Measurements from ENCODE around the gene IGDCC3.

Gene IGDCC3

DNA sequence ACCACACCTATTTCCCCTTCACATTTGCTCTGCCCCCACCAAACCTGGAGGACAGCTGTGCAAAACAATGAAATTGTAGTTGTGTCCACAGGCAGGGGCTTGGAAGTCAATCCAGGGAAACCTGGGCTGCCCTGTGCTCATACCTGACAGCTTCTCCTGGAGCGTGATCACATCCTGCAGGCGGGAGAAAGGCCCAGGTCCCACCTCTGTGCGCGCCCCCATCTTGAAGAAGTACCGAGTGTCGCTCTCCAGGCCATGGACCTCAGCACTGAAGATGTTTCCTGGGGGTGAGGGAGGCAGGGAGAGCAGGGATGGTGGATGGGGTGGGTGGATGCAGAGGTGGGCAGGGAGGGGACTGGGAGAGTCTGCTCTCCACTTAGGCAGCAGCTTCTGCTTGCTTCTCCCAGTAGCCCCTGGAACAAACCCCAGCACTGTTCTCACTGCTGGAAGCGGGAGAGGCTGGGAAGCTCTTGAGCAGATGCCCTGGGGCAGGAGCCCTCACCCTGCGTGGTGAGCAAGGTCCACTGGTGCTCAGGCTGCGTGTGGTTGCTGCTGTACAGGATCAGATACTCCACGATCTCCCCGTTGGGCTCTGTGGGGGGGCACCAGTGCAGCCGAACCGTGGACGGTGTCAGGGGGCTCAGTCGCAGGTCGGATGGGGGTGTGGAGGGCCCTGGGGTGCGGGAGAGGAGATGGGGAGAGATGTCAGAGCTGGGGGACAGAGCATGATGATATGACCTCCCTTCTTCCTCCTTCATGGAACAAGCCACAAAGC is 10.7 kb upstream of the IGDCC3 start:
- no peak for DNase-seq (ENCODE audit: low spot score)

DNA sequence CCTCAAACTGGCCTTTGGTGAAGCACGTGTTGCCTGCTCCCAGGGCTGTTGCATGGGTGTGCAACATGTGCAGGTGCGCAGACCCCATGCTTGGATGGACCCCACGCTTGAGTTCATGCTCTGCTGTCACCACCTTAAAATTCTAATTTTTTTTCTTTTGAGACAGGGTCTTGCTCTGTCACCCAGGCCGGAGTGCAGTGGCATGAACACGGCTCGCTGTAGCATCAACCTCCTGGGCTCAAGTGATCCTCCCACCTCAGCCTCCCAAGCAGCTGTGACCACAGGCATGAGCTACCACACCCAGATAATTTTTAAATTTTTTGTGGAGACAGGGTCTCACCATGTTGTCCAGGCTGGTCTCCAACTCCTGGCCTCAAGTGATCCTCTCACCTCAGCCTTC is 9.1 kb upstream of the IGDCC3 start:
- no peak for DNase-seq (ENCODE audit: low spot score)

DNA sequence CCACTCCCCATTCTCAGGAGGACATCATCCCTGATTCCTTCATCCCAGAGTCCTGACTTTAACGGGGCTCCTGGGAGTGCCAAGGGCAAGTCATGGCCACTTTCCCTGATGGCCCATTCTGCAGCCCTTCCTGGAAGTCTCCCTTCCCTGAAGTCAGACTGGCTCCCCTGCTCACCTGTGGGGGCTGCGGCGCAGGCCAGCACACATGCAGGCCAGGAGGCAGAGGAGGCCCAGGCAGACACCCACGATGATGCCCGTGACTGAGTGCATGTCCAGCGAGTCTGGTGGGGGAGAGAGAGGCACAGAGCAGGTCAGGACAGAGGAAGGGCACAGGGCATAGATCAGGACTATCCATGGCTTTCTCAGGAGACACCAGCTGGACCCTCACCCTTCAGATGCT is 8.6 kb upstream of the IGDCC3 start:
- DNase-seq (ENCODE audit: low spot score) = no peak

DNA sequence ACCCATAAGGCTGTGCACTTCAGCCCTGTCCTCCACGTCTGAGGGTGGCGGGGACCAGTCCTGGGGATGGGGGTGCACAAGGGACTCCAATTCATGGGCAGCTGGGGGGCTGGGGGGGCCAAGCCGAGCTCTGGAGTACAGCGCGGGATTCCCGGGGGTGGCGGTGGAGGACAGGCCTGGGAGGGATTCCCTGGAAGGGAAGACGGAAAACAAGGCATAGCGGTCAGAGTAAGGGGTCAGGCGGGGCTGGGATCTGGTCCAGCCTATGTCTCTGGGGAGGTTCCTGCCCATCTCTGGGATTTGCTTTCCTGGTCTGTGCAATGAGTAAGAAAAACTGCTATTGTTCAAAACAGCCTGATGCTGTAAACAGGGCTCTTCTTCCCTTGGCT is 8.1 kb upstream of the IGDCC3 start:
- no peak for DNase-seq (ENCODE audit: low spot score)

DNA sequence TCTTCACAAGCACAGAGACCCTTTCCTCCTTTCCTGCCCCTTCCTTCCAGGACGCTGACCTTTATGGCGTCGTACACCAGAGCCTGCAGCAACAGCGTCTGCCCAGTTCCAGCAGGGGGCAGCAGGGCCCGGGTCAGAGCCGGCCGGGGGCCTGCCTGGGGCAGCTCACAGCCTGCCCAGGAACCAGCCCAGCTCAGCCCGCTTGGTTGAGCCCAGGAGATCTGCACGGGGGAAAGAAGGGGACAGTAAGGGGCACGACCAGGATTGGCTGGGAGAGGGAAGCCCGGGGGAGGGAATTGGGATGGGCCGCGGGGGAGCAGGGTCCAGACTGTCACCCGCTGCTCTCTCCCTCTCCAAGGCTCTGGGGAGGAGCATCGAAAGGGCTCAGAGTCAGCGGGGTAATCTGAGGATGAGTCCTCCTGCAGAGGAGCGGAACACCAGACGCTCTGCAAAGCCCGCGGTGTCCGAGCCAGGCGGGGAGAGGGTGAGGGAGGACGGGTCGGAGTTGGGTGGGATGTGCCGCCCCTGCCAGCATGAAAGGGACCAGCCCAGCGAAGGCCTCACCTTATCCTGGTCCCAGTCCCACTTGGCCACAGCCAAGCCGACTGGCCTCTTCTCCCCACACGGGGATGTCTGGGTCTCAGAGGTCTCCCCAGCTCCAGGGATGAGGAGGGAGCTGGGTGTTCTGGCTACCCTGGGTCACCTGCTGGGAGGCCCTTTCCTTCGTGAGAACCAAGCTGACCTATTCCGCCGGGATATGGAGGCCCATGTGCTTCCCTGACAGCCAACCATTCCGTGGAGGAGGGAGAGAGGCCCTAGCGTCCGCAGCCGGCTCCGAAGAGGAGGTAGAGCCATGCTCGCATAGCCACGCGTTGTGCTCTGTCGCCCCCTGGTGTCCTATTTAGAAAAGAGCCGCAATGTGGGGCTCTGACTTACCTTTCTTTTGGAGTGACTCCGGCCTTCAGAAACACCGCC is 7.4 kb upstream of the IGDCC3 start:
- peak; percentile 93 for DNase-seq (ENCODE audit: low spot score)

DNA sequence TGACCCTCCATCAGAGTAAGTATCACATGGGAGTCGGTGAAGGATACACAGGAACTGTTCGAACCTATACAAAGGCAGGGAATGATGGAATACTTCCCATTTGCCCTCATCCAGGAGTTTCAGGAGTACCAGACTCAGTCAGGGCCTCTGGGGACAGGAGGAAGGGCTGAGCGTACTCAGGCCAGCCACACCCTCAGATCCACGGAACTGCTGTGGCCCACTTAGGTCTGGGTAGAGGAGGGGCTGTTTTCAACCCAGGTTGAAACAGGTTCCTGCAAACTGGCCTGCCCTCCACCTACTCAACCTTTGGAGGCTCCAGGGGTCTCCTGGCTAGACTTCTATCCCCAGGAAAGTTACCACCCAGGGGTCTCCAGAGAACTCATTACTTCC is 6.7 kb upstream of the IGDCC3 start:
- DNase-seq (ENCODE audit: low spot score) = no peak

DNA sequence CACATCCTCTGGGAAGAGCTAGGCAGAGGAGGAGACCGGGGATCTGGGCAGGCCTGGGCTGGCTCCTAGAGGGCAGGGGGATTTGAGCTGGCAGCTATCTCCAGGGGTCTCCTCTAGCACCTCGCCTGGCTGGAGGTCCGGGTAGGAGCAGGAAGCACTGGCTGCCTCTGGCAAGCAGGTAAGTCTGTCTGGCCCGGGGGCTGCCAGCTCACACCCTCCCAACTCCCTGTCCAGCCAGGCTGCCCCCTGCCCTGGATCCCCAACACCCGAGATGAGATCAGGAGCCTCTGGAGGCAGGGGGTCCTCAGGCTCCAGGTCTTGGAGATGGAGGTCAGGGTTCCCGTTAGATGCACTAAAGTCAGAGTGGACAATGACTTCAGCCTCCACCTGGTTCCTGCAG is 6.2 kb upstream of the IGDCC3 start:
- no peak for DNase-seq (ENCODE audit: low spot score)

DNA sequence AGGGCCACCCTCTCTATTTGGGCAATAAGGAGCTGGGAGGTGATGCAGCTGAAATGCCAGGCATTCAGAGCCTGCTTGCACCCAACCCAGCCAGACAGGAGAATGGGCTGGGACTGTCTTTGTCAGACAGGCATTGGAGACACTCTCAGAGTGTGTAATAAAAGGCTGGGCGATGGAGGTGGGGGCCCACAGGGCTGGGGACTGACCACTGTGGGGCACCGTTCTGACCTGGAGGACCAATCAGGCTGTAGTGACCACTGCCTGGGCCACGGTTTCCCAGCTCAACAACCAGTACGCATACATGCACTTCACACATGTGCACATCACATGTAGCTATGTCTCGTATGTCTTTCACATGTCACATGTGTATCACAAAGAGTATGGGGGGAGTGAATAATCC is 5.7 kb upstream of the IGDCC3 start:
- DNase-seq (ENCODE audit: low spot score) = no peak

DNA sequence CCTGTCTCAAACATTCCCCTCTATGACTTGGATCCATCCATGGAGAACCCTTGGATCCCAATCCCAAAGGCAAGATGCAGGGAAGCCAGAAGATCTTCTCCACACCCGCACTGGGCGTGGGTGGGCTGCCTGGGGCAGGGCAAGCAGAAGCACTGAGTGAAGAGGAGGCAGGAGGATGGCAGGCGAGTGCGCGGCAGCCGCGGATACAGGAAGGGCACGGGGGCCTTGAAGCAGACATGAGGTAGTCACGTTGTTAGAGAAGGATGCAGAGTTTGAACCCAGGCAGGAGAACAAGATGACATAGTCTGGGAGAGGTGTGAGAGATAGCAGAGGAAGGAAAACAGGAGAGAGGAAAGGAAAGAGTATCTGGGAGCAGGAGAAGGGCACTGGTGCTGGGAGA is 5.1 kb upstream of the IGDCC3 start:
- no peak for DNase-seq (ENCODE audit: low spot score)

DNA sequence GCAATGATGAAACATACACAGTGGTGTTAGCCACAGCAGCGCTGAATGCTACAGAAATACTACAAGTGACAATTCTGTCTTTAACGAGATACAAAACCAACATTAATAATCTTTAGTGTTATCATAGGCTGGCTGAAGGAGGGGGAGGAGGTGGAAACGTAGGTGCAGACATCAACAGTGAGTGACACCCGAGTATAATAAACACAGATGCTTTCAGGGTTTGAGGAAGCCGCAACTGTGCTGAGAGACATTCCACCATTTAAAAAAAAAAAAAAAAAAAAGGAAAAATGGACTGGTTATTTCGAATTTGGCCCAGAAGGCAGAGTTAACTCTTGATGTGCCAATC is 4.3 kb upstream of the IGDCC3 start:
- DNase-seq (ENCODE audit: low spot score) = no peak

DNA sequence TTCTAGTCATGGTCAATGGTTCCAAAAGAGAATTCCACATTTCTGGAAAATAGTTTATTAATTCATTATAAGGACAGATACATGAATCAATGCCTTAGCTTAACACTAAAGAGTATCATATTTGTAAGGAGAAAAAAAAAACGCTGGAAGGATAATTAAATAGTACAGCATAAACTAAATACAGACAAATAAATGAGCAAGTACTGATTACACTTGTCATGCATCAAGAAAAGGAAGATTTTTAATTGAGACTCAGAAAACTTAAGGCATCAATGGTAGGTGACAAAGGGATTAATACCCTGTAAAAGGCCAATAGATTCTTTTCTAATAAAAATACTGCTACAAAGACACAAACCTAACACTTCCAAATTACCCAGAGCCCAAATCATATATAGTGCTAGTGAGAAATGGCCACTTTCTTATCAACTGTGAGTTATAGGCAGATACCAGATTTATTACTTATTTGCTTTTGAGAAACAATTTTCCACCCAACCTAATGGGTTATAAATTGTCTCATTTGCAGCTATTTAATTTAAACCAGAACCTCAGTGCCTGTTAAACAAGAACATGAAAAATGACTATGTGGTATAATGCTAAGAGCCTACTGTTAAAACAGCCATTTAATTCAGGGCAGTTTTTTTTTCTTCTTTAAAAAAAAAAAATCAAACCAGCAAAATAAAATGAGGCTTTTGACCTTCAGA is 3.8 kb upstream of the IGDCC3 start:
- no peak for DNase-seq (ENCODE audit: low spot score)

DNA sequence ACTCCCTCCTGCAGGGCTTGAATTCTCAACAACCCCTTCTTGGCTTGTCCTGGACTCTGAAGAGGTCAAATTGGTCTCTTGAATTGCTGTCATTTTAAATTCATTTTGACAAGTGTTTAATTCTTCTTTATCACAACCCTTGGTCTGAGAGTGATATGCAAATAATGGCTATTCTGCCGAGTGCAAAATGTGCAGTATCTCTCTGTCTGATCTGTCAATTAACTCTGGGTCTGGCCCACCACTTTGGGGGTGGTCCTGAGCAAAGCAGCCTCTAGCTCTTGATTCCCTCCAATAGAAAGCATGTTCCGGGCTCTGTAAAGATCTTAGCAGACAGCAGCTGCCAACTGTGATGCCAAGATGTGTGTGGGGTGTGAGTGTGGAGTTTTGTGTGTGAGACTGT is 2.2 kb upstream of the IGDCC3 start:
- DNase-seq (ENCODE audit: low spot score) = no peak

DNA sequence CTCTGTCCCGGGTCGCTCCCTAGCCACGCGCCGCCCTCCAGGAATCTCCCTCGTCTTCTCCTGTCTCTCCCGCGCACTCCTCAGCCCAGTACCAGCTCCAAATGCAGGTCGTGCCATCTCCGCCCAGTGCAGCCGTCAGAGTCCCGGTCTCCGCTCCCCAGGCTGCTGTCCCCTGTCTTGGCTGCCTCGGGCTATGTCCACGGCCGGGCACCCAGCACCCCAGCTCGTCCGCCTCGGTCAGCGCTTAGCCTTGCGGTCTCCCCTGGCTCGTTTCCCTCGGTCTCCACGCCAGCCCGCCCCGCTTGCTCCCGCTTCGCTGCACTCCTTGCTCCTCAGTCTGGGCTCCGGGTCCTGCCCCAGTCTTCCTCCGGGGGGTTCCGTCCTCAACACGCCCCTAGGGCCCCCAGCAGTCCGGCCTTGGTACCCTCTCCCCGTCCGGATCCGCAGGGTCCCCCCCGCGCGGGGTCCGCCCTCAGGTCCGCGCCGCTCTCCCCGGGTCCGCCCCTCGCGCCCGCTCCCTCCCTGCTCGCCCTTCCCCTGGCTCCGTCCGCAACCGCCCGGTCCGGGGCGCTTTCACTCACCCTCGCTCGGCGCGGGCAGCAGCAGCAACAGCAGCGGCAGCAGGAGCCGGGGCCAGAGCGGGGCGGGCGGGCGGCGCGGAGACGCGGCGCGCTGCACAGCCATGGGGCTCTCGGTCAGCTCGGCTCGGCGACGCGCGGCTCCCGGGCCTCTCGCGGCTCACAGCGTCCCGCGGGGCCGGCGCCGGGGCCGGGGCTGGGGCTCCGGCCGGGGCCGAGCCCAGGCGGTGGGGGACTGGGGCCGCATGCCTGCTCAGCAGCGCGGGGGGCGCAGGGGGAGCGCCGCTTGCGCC is 462 bp downstream of the IGDCC3 start:
- DNase-seq (ENCODE audit: low spot score) = peak; percentile 22

DNA sequence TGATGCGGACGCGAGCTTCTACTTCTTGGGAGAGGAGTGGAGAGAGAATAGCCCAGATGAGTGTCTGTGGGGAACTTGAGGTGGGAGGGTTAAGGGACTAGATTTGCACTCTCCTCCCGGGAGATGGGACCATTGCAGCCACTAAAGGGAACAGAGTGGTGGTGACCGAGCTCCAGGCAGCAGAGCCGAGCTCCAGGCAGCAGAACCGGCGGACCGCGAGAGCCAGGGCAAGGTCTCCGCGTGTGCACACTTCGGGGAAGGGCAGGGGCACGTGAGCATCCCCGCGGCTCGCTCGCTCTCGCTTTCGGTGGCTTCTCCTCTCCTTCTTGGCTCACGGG is 1.1 kb downstream of the IGDCC3 start:
- DNase-seq (ENCODE audit: low spot score) = no peak

DNA sequence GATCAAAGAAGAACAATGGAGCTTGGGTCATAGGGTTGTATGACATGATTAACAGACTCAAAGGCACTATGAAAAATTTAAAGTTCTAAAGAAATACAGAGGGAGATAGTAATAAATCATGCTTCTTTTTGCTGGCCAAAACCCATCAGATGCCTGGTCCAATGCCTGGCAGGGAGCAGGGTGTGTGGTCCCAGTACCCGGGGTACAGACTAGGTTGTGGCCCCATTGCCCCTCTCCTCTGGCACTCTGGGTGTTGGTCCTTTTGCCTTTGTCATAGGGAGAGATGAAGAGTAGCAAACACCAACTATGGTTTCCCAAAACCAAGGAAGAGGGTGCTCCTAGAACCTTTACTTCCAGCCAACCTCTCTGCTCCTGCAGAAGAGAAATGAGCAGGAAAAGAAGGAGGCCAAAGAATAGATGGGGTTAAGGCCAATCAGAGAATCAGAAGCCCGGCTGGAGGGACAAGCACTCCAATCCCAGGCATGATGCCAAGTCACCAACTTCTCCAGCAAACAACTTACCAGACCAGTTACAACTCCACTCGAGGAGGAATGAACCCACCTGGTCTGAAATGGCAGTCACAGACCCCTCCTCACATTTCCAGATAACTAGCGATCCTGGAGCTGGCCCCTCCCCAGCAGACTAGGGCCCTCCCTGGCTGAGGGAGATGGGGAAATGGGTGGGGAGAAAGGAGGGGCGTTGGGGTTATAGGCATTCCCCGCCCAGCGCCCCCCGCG is 1.8 kb downstream of the IGDCC3 start:
- DNase-seq (ENCODE audit: low spot score) = no peak

DNA sequence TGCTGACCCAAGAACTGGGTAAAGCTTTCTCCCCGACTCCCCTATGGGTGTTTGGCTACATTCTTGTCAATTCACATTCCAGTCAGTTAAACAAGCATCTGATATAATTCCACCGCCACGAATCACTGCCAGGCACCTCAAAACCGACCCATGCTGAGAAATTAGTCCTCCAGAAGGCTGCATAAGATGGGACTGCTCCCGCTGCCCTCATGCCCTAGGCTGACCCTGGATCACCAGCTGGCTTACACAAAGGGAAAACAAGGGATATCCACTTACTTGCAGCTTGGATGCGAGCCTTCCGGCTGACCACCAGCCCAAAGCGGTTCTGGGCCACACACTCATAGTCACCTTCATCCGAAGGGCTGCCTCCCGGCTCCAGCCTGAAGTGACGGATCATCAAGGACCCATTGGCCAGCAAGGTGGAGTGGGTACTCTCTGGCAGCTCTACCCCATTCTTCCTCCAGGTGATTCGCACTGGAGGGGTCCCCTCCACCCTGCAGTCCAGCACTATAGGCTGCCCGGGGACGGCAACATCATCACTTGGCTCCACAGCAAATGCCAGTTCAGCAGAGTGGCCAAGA is 2.9 kb downstream of the IGDCC3 start:
- DNase-seq (ENCODE audit: low spot score) = no peak

DNA sequence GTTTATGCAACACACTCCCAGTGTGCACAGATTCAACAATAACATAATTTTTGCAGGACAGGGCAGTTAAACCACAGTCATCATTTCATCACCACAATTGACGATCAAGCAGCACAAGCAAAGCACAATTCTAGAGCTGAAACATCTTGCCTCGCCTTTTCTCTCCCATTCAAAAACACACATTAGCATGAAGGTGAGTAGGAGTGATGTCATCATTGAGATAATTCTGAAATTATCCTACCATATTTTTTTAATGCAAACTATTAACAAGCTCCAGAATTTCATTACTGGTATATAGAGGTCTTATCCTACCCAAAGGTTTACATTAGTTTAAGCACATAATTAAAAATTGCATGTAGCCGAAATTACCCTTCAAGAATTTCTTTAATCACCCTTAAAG is 3.5 kb downstream of the IGDCC3 start:
- DNase-seq (ENCODE audit: low spot score) = no peak

DNA sequence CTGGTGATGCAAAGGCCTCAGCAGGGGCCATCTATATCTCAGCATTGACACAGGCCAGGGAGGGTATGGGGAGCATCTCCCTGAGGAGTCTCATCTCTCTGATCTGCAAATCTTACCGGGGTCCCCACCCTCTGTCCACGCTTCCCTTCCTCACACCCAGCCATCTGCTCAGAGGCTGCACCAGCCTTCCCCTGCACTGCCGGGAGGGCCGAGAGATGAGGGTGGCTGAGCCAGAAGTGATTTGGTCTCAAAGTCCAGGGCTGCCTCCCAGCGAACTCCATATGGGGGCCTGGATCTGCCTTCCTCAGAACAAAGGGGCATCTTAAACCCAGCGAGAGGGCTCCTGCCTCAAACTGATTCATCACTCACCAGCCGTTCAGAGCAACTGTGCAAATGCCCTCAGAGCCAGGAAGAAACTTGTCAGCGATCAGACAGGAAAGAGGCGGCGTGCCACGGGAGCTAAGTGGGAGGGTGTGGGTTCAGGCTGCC is 4.6 kb downstream of the IGDCC3 start:
- DNase-seq (ENCODE audit: low spot score) = no peak

DNA sequence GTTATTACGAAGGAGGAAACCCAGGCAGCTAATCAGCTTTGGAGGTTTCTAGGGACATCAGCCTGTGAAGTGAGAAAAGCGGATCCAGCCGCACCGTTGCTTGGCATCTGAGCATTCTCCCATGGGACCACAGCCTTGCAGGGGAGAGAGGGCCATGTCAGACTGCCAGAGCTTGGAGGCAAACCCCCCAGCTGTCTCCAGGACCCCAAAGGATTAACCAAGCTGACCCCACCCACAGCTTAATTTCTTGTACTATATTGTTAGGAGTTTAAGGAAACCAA is 5.1 kb downstream of the IGDCC3 start:
- DNase-seq (ENCODE audit: low spot score) = no peak

DNA sequence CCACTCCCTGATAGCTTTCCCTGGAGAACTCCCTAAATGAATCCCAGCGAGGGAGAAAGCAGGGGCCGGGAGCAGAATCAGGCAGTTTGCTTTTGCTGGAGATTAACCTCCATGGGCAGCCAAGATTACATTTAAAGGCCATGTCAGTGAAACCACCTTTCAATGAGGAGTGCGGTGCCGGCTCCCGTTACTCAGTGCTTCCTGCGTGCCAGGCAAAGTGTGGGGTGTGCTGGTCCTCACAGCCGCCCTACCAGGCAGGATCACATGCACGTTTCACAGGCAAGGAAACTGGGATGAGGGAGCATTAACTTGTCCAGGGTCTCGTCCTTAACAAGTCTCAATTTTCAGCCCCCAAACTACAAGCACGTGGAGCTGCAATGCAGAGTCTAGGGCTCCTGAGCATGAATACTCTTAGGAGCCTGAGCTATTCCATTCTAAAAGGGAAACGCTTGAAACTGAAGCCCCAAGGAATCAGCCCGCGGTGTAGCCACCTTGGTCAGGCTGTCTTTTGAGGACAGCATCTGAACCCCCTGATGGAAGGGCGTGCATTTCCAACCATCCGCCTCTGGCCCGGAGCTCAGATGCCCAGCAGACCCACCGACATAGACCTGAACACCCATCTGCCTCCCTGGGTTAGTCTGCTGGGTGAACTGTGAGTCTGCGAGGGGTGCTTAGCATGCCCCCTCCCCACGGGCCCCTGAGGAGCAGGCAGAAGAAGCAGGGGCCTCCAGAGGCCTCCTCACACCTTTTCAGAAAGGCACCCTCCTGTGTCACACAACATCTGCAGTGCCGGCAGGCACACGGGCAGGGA is 5.6 kb downstream of the IGDCC3 start:
- DNase-seq (ENCODE audit: low spot score) = no peak

Data from AG08395 (cell line).